IPS-18c (cell line): ENCODE data around the gene SLC16A7.

Experiments
- H3K4me3 ChIP-seq: 2 replicates; pipeline ENCODE4 v1.7.0; 2013; ENCODE audit warnings: low read depth, mild to moderate bottlenecking, low read length, moderate library complexity; ENCODE audit not compliant: insufficient read depth
- H3K9me3 ChIP-seq: one replicate; pipeline ENCODE4 v1.6.1; 2013; ENCODE audit warnings: mild to moderate bottlenecking, low read length, moderate library complexity; ENCODE audit not compliant: control insufficient read depth, insufficient read depth

Gene SLC16A7

GRCh38 chr12:59651229-59651920 is 55.5 kb downstream of the SLC16A7 start:
- Histone ChIP-seq H3K9me3 (no peaks in the 10 kb centered on the region), H3K4me3 (no peak overlapping the region)

DNA sequence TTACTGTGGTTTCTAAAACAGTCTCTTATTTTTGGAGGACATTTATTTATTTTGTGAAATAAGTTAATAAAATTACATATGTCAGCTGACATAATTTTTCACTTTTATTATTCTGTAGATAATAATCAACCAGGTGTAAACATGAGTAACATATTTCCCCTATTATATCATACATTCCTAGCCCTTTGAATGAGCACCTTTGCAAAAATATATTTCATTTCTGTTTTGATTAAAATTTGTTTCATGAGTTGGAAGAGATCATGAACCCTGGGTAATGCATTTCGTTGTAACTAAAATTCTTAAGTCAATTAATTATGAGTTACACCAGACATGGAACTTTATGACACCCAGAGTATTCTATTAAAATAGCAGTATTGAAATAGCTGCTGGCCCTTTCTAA is 56.3 kb downstream of the SLC16A7 start:
- Histone ChIP-seq H3K9me3 (no peaks in the 10 kb centered on the region), H3K4me3 (no peak overlapping the region)

- no peaks in the 10 kb centered on the region for H3K9me3 ChIP-seq
Measured at GRCh38 chr12:59654061-59654460, 58.2 kb downstream of the SLC16A7 start.

GRCh38 chr12:59657266-59657665 is 61.4 kb downstream of the SLC16A7 start:
- Histone ChIP-seq H3K4me3 (no peak overlapping the region), H3K9me3 (no peaks in the 10 kb centered on the region)

More at GRCh38 chr12:59654061-59654460, 58.2 kb downstream of the SLC16A7 start:
- H3K4me3 ChIP-seq: no peak overlapping the region

- H3K4me3 ChIP-seq: no peak overlapping the region
- H3K9me3 ChIP-seq: no peaks in the 10 kb centered on the region
Measured at GRCh38 chr12:59657711-59658110, 61.9 kb downstream of the SLC16A7 start.

DNA sequence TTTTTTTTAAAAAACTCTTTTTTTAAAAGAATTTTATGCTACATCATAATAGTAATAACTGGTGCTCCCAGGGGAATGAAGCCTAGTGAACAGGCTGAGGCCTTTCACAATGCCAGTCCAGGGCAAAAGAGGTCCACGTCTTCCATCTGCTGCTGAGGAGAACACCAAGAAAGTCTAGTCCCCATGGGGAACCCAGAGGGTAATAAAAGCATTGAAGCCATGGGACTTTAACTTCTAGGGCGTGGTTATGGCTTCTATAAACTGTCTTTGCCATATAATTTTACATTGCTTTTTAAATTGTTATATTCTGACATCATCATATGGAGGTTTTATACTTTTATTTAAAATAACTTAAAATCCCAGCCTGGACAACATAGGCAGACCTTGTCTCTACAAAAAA is 64.3 kb downstream of the SLC16A7 start:
- Histone ChIP-seq H3K9me3 (no peaks in the 10 kb centered on the region), H3K4me3 (no peak overlapping the region)

- H3K9me3 ChIP-seq: no peaks in the 10 kb centered on the region
Measured at GRCh38 chr12:59660921-59661597, 65.2 kb downstream of the SLC16A7 start.

GRCh38 chr12:59664495-59664894 is 68.7 kb downstream of the SLC16A7 start:
- H3K4me3 ChIP-seq: no peak overlapping the region
- peaks cover 2% of the 10 kb centered on the region for H3K9me3 ChIP-seq

More at GRCh38 chr12:59660921-59661597, 65.2 kb downstream of the SLC16A7 start:
- no peak overlapping the region for H3K4me3 ChIP-seq

DNA sequence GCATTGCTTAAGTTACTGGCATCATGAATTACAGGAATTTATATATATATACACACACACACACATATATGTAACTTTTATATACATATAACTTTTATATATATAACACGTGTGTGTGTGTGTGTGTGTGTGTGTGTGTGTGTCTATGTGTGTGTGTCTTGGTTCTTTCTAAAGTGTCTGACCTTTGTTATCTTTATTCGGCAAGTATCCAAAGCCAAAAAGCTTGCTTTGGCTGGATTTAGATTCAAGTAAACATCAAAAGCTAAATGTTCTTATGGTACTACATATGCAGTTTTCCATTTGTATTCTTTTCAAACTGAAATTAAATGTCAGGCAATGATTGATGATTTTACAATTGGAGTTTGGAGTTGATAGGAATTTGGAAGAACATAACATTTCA is 69.9 kb downstream of the SLC16A7 start:
- Histone ChIP-seq H3K9me3 (peaks cover 2% of the 10 kb centered on the region), H3K4me3 (no peak overlapping the region)

- Histone ChIP-seq H3K9me3 (peaks cover 2% of the 10 kb centered on the region), H3K4me3 (no peak overlapping the region)
Measured at GRCh38 chr12:59668674-59669073, 72.8 kb downstream of the SLC16A7 start.

DNA sequence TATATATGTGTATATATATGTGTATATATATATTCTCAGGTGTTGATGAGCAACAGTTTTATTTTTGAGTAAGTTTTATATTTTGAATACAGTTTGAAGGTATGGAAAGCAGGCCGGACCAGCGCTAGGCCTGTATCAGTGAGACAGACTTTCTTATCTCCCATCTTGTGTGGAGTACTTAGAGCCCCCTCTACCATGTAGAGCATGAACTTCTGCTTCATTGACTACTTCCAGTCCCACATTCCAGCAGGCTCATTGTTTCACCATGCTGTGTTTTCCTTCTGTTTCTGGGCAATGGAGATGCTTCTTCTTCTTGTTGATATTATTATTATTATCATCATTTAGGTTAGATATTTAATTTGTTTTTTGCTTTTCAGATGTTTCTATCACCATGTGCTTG is 76.4 kb downstream of the SLC16A7 start:
- peaks cover 1% of the 10 kb centered on the region for H3K9me3 ChIP-seq
- no peak overlapping the region for H3K4me3 ChIP-seq

GRCh38 chr12:59675461-59675860 is 79.6 kb downstream of the SLC16A7 start:
- Histone ChIP-seq H3K9me3 (peaks cover 3% of the 10 kb centered on the region), H3K4me3 (no peak overlapping the region)

DNA sequence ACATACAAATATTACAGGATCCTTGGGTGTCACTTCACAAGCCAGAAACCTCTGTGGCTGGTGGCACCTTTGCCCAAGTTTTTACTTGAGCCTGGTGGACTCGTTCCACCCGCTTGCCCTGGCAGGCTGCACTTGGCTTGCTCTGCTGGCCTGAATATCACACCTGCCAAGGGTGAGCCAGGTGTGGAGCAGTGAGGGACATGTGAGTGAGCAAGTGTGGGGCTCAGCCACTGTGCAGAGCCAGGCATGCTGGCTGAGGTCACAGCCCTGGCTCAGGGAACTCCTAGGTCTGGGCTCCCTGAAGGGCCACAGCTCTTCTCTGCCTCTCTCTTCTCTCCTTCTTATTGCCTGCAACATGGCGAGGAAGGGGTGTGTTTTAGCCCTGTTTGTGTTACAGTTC is 82.0 kb downstream of the SLC16A7 start:
- Histone ChIP-seq H3K4me3 (no peak overlapping the region), H3K9me3 (peaks cover 3% of the 10 kb centered on the region)

- Histone ChIP-seq H3K4me3 (no peak overlapping the region), H3K9me3 (peaks cover 3% of the 10 kb centered on the region)
Measured at GRCh38 chr12:59678759-59679411, 83.1 kb downstream of the SLC16A7 start.

DNA sequence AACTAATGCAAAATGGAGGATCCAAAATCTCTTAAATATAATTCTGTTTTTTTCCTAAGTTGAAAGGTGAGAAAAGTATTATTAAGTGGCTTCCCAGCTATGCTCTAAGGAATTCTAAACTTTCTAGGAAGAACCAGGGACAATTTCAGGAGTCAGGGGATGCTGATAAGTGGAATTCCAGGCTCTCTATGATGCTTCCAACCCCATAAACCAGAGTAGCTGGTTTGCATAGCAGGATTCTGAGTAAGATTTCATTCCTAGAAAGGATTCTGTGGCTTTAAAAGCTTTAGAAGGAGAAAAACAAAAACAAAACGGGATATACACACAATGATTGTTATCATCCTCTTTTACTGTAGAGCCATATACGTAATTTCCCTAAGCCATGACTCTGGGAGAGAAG is 93.9 kb downstream of the SLC16A7 start:
- H3K9me3 ChIP-seq: no peaks in the 10 kb centered on the region
- no peak overlapping the region for H3K4me3 ChIP-seq

- Histone ChIP-seq H3K9me3 (no peaks in the 10 kb centered on the region), H3K4me3 (no peak overlapping the region)
Measured at GRCh38 chr12:59695379-59695778, 99.5 kb downstream of the SLC16A7 start.

DNA sequence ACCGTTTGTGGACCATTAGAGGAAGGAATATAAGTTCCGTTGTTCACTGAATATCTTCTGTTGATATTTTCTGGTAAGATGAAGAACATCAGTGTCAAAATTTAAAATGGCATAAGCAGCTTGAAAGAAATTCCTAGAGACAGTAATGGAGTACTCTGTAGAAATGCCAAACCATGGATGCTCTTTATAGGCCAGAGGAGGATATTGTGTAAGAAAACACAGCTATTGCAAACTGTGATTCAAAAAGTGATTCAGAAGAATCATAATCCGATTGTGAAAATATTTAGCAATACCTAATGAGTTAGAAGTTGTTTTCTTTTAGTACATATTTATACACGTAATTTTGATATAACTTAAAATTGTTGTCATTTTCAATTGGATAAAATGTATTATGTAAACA is 102.8 kb downstream of the SLC16A7 start:
- H3K9me3 ChIP-seq: no peaks in the 10 kb centered on the region
- no peak overlapping the region for H3K4me3 ChIP-seq
